Peyer's patch (tissue), 4 donors: ENCODE results near the gene ERVV-1. TPM values are rescaled to one million over a fixed set of nuclear protein-coding genes. Genes with fewer than 3 reads are reported as not detected.

Source experiments
- DNase-seq, 3 donors: peaks; one replicate each; pipeline ENCODE4 v3.0.0-alpha.2; 2017 to 2019
- H3K27ac ChIP-seq, 4 donors: fragments of 200-600 bp; sonication (generic); one replicate each; pipeline ENCODE4 v1.5.1; 2016 to 2019
- H3K27me3 ChIP-seq, 2 donors: fragments of 200-600 bp; sonication (generic); one replicate each; pipeline ENCODE4 v1.5.1; 2019
- H3K36me3 ChIP-seq, 3 donors: fragments of 200-600 bp; sonication (generic); one replicate each; pipeline ENCODE4 v1.5.1; 2016 to 2019
- H3K4me1 ChIP-seq, 4 donors: fragments of 200-600 bp; sonication (generic); one replicate each; pipeline ENCODE4 v1.5.1; 2016 to 2019
- H3K4me3 ChIP-seq, 4 donors: fragments of 200-600 bp; sonication (generic); 1 replicate in 3 of 4; 2 replicates in 1 of 4; pipeline ENCODE4 v1.5.1; 2016 to 2019; ENCODE audit warnings: mild to moderate bottlenecking in 1 of 4
- H3K9me3 ChIP-seq, 4 donors: fragments of 200-600 bp; sonication (generic); one replicate each; pipeline ENCODE4 v1.5.1; 2016 to 2019; ENCODE audit warnings: mild to moderate bottlenecking in 1 of 4
- CTCF ChIP-seq, 6 experiments: fragments of 450-650 bp in 4 of 6; fragments of 200-600 bp in 2 of 6; sonication (generic) in 1 of 6; IDR thresholded peaks; one replicate each; pipeline ENCODE4 v1.5.1; 2017 to 2019; ENCODE audit warnings: antibody characterized with exemption in 6 of 6, mild to moderate bottlenecking in 3 of 6, moderate library complexity in 1 of 6
- POLR2A ChIP-seq, 2 donors: fragments of 450-650 bp; IDR thresholded peaks; one replicate each; pipeline ENCODE4 v1.5.1; 2017; ENCODE audit warnings: antibody characterized with exemption in 2 of 2, mild to moderate bottlenecking in 2 of 2, moderate library complexity in 2 of 2
- total RNA-seq, 4 donors: library from RNA; depleted of rRNA; stranded (reverse); fragments of >200 nt; gene quantifications; one replicate each; pipeline ENCODE4 v1.1.0, GENCODE V29; 2016

ERVV-1 gene
- total RNA-seq, 4 donors from 2014 or later = not detected

GRCh38 chr19:53008061-53008778 lies 5.5 kb upstream of the ERVV-1 start:
- H3K27me3 ChIP-seq = no peaks in the 10 kb centered on the region
- no peaks in the 10 kb centered on the region for H3K9me3 ChIP-seq
- H3K4me1 ChIP-seq = no peaks in the 10 kb centered on the region
- no peak overlapping the region for H3K4me3 ChIP-seq
- no peak for TF ChIP-seq POLR2A (IDR thresholded peaks at IDR 0.05)
- no peak for TF ChIP-seq CTCF (IDR thresholded peaks at IDR 0.05)
- DNase-seq = no peak
- H3K27ac ChIP-seq = no peak overlapping the region
- H3K36me3 ChIP-seq = no peaks in the 10 kb centered on the region

GRCh38 chr19:53010494-53010893 lies 3.2 kb upstream of the ERVV-1 start:
- H3K36me3 ChIP-seq = no peaks in the 10 kb centered on the region
- TF ChIP-seq POLR2A (IDR thresholded peaks at IDR 0.05) (no peak), CTCF (IDR thresholded peaks at IDR 0.05) (no peak)
- no peaks in the 10 kb centered on the region for H3K9me3 ChIP-seq
- no peaks in the 10 kb centered on the region for H3K4me1 ChIP-seq
- no peak overlapping the region for H3K4me3 ChIP-seq
- H3K27me3 ChIP-seq = no peaks in the 10 kb centered on the region
- no peak overlapping the region for H3K27ac ChIP-seq
- DNase-seq = no peak

GRCh38 chr19:53012006-53012405 lies 1.7 kb upstream of the ERVV-1 start:
- Histone ChIP-seq H3K27ac (no peak overlapping the region), H3K9me3 (peaks cover 0 to 4% (median 0%) of the 10 kb centered on the region in 4 donors), H3K27me3 (no peaks in the 10 kb centered on the region), H3K4me3 (no peak overlapping the region), H3K36me3 (no peaks in the 10 kb centered on the region), H3K4me1 (no peaks in the 10 kb centered on the region)
- no peak for DNase-seq
- no peak for TF ChIP-seq CTCF (IDR thresholded peaks at IDR 0.05)
- TF ChIP-seq POLR2A (IDR thresholded peaks at IDR 0.05) = no peak

- H3K27ac ChIP-seq = no peak overlapping the region
- no peaks in the 10 kb centered on the region for H3K4me1 ChIP-seq
- TF ChIP-seq POLR2A (IDR thresholded peaks at IDR 0.05) (no peak), CTCF (IDR thresholded peaks at IDR 0.05) (no peak)
- peaks cover 0 to 4% (median 2%) of the 10 kb centered on the region in 4 donors for H3K9me3 ChIP-seq
- H3K4me3 ChIP-seq = no peak overlapping the region
- no peaks in the 10 kb centered on the region for H3K36me3 ChIP-seq
- DNase-seq = no peak
- H3K27me3 ChIP-seq = no peaks in the 10 kb centered on the region
Observed at GRCh38 chr19:53015159-53015558, 1.4 kb downstream of the ERVV-1 start.

- no peaks in the 10 kb centered on the region for H3K36me3 ChIP-seq
- TF ChIP-seq CTCF (IDR thresholded peaks at IDR 0.05) = no peak
- H3K4me1 ChIP-seq = no peaks in the 10 kb centered on the region
- peaks cover 0 to 7% (median 3%) of the 10 kb centered on the region in 4 donors for H3K9me3 ChIP-seq
- H3K27me3 ChIP-seq = no peaks in the 10 kb centered on the region
- DNase-seq = no peak
- H3K4me3 ChIP-seq = no peak overlapping the region
- H3K27ac ChIP-seq = no peak overlapping the region
Observed at GRCh38 chr19:53015730-53016129, 2.0 kb downstream of the ERVV-1 start.
